HG03159 (cell line): ENCODE results near the gene SPTA1.

Source experiments
- ATAC-seq: cut with Tn5 transposase; IDR thresholded peaks from one replicate; pipeline ENCODE4 v1.9.1; 2021; ENCODE audit warnings: mild to moderate bottlenecking, moderate library complexity; ENCODE audit not compliant: unreplicated experiment

Gene SPTA1

GRCh38 chr1:158687037-158687436 is 522 bp upstream of the SPTA1 start:
- ATAC-seq = no peak

DNA sequence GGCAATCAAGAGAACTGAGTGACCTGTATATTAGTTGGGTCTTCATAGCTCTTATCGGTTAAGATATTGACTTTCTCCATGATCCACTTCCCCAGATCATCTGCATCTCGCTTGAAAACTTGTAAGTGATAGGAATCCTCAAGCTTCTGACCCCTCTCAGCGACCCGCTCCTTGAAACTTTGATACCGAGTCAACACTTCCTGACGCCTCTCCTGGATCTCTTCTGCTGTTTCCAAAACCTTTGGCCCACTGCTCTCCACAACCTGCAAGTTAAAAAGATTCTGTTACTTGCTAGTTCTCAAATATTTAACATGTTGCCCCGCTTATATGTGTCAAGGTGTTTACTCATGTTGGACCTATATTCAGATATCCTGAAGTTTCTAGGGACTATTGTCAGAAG is 1.4 kb downstream of the SPTA1 start:
- ATAC-seq = no peak

GRCh38 chr1:158681606-158682005 is 4.9 kb downstream of the SPTA1 start:
- no peak for ATAC-seq

- ATAC-seq = no peak
Observed at GRCh38 chr1:158679289-158679688, 7.2 kb downstream of the SPTA1 start.

GRCh38 chr1:158675563-158676323 is 10.8 kb downstream of the SPTA1 start:
- ATAC-seq = no peak

DNA sequence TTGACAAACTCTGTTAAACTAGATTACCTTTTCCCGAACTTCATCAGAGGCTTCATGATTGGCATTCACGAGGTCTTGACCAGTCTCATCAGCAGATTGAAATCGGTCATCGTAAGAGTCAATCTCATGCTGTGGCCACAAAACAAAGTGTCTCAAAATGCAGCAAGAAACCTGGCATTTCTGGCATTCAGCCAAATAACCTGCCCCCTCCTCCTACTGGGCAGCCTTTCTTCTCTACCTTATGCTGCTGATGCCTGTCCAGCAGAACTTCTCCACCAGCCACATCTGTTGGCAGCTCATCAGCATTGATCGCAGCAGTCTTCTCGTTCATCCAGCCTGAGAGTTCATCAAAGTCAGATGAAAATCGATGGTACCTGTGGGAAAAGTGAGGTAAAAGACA is 12.2 kb downstream of the SPTA1 start:
- ATAC-seq = no peak

GRCh38 chr1:158666037-158666436 is 20.5 kb downstream of the SPTA1 start:
- ATAC-seq = no peak

GRCh38 chr1:158654571-158654970 is 31.9 kb downstream of the SPTA1 start:
- no peak for ATAC-seq

DNA sequence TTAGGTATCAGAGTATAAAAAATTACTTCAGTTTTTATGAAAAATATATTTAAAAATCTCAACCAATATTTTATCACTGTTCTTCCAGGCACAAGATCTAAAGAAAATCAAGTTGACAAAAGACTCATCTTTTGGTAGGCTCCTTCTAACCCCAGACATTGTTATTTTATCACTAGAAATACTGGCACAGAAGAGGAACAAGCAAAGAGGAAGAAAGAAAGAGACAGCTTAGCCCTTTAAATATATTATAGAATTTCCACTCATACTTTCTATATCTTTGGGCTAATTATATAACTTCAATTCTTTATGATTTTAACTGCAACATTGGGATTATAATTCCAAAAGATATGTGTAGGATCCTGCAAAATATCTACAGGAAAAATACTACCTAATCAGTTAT is 32.4 kb downstream of the SPTA1 start:
- ATAC-seq = no peak

DNA sequence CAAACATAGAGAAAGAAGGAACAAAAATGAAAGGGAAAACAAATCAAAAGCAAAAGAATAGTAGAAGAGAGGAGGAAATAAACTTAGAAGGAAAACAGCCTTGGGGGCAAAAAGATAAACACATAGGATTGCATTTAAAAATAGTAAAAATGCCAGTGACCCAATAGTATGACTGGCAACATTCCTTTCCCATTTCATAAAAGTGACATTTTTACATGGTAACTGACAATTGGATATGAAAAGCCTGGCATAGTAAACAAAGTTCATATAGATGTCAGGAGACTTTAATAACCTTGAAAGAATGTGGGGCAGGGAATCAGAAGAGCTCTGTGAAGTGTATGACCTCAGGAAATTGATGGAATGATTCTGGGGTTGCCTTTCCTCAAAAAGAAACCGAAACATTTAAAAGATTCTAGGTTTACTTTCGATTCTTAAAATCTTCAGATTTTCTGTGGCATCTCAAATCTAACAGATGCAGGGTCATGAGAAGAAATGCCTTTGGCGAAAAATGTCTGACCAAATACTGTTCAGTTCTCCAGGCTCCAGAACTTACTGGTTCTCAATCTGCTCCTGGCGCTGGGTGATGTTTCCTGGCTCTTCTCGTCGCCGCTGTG is 33.7 kb downstream of the SPTA1 start:
- no peak for ATAC-seq

DNA sequence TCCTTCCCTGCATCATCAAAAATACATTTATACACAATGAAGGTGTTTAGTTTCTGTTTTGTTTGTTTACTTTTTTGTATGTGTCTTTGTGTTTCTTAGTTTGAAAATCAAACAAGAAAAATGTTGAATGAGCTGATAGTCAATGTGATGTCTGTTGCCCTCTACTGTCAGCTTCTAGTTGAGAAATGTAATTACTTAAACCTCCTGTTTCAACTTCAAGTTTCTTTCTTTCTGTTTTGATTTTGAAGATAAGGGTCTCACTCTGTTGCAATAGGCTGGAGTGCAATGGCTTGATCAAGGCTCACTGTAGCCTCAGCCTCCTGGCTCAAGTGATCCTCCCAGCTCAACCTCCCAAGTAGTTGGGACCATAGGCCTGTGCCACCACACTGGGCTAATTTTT is 37.5 kb downstream of the SPTA1 start:
- ATAC-seq = no peak

DNA sequence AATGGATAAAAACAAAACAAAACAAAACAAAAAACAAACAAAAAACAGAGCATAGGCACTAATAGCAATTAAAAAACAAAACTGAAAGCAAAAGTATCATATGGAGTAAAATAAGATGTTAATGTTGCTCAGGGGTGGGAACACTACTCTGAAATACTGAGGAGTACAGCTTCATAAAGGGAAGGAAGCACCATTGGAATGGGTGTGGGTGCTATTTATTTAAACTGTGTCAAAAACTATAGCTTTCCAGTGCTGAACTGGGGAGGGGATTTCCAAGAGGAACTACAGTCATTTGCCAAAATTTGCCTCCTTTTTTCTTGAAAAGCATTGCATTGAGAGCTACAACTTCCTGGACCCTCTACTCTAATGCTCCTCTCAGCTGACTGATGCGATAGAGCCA is 40.0 kb downstream of the SPTA1 start:
- no peak for ATAC-seq

- ATAC-seq = no peak
Observed at GRCh38 chr1:158644449-158644848, 42.1 kb downstream of the SPTA1 start.

GRCh38 chr1:158638904-158639303 is 47.6 kb downstream of the SPTA1 start:
- no peak for ATAC-seq

DNA sequence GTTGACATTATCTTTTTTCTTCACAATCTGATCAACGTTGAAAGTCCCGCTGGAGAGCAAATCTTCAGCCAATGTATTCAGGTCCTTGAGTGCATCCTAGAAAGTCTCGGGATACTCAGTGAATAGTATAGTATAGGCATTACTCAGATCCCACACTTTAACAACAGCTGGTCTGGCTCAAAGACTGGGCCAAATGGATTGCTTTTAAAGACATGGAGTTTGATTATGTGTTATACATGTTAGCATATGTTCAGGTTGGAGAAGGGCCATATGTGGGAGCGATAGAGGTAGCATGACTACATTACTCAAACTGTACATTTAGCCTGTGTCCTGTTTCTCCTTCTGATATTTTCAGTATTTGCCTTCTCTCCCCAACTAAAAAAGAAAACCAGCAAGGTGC is 48.4 kb downstream of the SPTA1 start:
- no peak for ATAC-seq

DNA sequence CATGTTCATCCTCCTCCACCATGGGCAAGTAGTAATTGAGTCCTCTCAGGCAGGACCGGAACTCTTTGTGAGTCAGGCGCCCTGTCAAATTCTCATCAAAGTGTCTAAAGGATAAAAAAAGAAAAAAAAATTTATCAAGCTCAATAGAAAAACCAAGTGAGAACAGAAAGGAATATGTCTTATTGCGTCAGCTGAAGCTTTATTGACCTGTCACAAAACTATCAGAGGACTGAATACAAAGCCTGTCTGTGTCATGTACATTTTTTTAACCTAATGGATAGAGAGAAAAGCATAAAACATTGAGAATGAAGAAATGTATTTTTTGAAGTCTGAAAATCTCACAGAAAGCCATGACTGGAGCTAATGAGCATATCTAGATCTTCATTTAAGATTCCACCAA is 72.8 kb downstream of the SPTA1 start:
- no peak for ATAC-seq

- no peak for ATAC-seq
Observed at GRCh38 chr1:158611916-158612315, 74.6 kb downstream of the SPTA1 start.

DNA sequence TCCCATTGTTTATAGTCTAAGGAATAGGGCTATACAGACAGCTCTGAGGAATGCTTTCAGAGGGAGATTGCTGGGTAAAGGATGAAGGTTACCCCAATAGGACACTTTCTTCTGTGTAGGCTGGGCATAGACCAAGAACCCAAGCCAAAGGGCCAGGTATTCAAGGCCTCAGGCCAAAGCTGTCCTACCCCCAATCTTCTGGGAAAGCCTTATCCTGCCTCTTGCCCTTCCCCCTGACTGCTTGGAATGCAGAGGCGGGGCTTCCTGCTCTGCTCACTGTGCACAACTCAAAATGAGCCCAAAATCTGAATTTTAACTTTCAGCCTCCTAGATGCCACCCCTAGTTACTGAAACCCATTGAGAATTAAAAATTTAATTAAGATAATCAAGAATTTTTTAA is 79.2 kb downstream of the SPTA1 start:
- ATAC-seq = no peak

GRCh38 chr1:158604968-158605367 is 81.5 kb downstream of the SPTA1 start, which contains the start of gene OR10Z1:
Gene OR10Z1, plus strand, starts transcription at chr1:158605268. Its CDS starts 1,171 bp downstream, at chr1:158606439.
- ATAC-seq = no peak

GRCh38 chr1:158600735-158601134 is 85.8 kb downstream of the SPTA1 start:
- no peak for ATAC-seq

GRCh38 chr1:158586942-158587341 is 99.6 kb downstream of the SPTA1 start:
- no peak for ATAC-seq

- no peak for ATAC-seq
Observed at GRCh38 chr1:158583962-158584361, 102.6 kb downstream of the SPTA1 start.

DNA sequence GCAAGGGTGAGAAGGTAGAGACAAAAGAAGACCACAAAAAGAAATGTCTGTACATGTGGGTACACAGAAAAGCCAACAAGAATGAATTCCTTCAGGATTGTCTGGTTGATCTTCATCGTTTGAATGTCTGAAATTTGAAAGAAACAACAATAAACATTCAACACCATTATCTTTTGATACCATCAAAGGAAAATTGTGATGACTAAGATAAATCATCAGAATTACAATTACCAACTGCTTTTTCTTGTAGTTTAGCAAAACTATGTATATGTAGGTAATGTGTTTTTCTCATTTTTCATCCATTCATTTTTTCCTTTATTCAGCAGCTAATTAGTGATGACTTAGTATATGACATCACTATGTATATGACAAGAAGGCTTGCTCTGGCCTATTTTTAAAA is 106.8 kb downstream of the SPTA1 start, which contains the start of gene OR10X1:
Gene OR10X1 (minus strand): TSS at position 167 of the 400 bp plus-strand sequence. CDS start 0 bp downstream, at position 167.
- ATAC-seq = no peak
